Peyer's patch (tissue), 4 donors: ENCODE results near the gene SLC25A28.

Source experiments
- CTCF ChIP-seq, 6 experiments: fragments of 450-650 bp in 4 of 6; fragments of 200-600 bp in 2 of 6; sonication (generic) in 1 of 6; IDR thresholded peaks; one replicate each; pipeline ENCODE4 v1.5.1; 2017 to 2019; ENCODE audit warnings: antibody characterized with exemption in 6 of 6, mild to moderate bottlenecking in 3 of 6, moderate library complexity in 1 of 6
- POLR2A ChIP-seq, 2 donors: fragments of 450-650 bp; IDR thresholded peaks; one replicate each; pipeline ENCODE4 v1.5.1; 2017; ENCODE audit warnings: antibody characterized with exemption in 2 of 2, mild to moderate bottlenecking in 2 of 2, moderate library complexity in 2 of 2

DNA sequence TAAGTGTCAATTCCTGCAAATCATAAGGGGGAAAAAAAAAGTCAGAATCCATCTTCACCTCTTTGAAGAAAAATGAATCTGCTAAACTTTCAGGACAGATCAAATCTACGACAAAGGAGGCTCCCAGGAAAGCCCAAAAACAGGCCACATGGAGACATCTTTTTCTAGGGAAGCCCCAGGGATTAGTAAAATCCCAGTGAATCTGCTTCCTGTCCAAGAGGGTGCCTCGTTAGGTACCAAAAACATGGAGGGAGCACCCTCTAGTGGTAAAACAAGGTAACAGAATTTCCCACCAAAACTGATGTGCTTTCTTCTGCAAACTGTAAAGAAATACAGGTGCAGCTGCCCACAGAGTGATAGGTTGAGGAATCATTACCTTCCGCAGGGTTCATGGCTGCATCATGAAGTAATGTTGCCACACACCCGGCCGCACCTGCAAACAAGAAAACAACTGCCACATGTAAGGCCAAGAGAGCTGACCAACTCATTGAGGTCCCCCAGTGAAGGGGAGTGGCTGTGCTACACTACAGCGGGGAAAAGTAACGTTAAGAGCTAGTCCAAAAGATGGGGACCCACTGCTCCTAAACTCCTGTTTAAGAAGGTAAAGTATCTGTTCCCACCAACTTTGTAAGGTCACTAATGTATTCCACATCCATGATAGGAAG lies 7.9 kb downstream of the SLC25A28 start:
- TF ChIP-seq CTCF (IDR thresholded peaks at IDR 0.05) = peak; percentile 65 to 92 (median 85)
- TF ChIP-seq POLR2A (IDR thresholded peaks at IDR 0.05) = no peak
